Stimulated activated naive CD4-positive, alpha-beta T cell treated with Interleukin-2 at 50 U/mL for 16 hours (primary cell): Measurements from ENCODE around the gene SLC22A1.
"Not testable (repeated sequence)": the region's sequence is repeated elsewhere in the genome, so short reads cannot be mapped to it uniquely, and the experiment has no call there.

ENCODE experiments used
- DNase-seq: peaks from one replicate; lab custom pipeline; 2025; lab: John Stamatoyannopoulos, UW

The SLC22A1 gene

DNA sequence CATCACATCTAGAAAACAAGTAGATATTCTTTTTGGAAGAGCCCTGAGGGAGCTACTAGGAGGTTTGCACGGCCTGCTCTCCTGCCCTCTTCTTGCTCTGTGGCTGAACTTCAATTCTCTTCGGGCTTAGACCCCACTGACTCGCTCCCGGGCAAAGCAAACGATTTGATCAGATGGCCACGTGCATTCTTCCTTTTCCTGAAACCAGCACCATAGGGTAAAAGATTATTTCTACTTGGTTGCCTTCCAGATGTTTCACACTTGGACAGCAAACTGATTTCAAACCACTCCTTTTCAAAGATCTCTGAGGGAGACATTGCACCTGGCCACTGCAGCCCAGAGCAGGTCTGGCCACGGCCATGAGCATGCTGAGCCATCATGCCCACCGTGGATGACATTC, at the start of gene SLC22A1:
Gene SLC22A1 (plus strand): TSS at position 258 of the 400 bp plus-strand sequence. CDS start 121 bp downstream, at position 379.
- no peak for DNase-seq

DNA sequence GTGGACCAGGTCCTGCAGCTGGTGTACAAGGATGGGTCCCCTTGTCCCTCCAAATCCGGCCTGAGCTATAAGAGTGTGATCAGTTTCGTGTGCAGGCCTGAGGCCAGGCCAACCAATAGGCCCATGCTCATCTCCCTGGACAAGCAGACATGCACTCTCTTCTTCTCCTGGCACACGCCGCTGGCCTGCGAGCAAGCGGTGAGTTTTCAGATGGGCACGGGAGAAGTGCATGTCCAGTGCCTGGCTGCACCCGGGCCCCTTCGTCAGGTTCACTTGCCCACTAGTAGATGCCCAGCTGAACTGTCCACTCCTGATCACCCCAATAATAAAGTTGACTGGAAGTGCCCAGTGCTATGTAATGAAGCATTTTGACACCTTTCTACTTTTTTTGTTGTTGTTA, 48.3 kb upstream of the SLC22A1 start:
- DNase-seq: no peak

DNA sequence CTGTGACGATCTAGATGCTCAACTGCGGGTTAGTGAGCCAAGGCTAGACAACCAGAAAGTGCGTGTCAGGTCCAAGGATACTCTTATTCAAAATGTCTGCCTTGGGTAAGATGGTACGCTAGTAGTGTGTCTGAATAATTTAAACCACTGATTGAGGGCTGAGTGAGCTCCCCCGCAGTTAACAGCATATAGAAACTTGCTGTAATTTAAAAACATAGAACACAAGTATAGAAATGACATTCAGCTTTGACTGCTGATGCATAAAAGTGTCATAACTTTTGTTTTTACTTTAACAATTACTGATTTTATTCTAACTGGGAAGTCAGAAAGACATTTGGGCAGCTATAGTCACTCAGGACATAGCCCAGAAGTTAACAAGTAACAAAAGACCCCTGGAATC, 45.6 kb upstream of the SLC22A1 start:
- DNase-seq: no peak

DNA sequence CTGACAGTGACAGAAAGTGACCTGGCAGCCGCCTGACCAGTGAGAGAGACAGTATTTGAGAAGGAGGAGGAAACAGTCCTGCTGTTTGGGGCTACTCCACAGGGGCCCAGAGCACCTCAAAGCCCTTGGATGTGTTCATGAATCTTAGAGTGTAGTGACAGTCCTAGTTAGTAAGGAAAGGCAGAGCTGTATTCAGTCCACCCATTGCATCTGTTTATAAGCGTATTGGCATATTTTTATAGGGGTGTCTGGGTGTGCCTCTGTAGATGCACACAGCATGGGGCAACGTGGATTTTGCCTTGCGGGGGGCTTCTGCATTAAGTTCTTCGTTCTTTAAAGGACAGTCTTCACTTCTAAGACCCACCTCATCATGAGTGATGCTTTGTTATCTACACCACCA, 44.6 kb upstream of the SLC22A1 start:
- no peak for DNase-seq

DNA sequence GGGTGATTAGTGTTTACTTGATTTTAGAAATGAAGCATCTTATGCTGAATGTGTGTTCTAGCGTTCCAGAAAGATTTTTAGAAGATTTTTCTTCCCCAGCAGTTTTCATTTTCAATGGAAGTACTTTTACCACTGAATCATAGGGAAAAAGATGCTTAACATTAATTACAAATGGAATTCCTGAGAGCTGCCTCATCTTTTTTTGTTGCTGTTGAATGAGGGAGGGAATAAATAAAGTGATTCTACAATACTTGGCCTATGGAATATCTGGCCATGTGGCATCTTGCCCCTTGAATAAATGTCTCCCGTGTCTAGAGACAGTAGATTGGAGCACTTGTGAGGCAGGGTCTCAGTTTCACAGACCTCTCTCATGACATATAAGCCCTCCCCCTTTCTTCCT, 44.1 kb upstream of the SLC22A1 start:
- no peak for DNase-seq

DNA sequence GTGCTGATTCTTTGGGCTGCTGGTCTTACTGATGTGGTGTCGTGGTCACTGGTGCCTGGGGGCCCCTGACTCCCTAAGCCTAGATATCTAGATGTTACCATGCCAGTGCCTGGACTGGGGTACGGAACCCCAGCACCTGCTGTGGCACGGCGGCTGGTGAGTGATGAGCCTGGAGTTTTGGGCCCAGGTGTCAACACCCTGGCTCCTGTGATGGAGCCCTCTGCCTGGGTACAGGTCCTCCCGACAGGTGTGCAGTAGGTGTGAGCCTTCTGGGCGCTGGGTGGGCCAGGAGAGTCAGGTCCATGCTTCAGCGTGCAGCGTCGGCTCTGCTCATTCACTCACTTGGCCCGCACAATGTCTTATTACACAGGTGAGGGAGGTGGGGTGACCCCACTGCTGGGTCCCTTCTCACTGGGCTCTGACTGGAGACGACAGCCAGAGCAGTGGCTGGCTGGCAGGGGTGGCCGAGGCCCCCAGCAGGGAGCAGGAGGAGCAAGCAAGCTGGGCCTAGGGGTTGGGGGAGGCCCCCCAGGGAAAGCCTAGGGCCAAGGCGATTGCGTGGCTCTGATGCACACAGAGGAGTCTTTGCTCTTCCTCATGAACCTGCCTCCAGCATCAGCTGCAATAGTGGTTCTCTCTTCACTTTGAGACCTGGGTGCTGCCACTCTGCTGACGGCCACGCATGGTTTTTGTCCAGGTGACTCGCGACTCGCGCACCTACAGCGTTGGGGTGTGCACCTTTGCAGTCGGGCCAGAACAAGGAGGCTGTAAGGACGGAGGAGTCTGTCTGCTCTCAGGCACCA, 42.5 kb upstream of the SLC22A1 start:
- no peak for DNase-seq

DNA sequence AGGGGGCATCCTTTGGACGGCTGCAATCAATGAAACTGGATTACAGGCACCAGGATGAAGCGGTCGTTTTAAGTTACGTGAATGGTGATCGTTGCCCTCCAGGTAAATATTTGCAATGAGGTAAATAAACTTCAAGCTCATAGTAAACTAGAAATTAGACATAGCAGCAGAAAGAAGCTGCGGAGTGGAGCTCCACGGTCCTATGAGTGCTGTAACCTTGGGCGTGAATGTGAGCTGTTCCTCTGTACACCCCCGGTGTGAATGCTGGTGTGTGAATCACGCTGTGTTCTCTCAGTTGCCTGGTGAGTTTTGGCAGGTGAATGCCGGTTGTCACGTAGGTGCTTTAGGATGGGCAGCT, 42.0 kb upstream of the SLC22A1 start:
- DNase-seq: no peak

DNA sequence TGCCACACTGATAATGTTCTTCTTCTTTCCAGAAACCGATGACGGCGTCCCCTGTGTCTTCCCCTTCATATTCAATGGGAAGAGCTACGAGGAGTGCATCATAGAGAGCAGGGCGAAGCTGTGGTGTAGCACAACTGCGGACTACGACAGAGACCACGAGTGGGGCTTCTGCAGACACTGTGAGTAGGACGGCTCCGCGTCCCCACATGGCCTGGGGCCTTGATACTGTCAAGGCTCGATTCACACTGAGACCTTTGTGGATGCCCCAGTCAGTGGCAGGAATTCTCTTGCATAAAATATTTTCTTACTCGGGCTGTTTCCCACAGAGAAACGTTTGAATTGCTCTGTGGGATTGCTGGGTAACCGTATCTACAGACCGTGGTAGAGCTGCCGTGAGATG, 41.5 kb upstream of the SLC22A1 start:
- DNase-seq: no peak

DNA sequence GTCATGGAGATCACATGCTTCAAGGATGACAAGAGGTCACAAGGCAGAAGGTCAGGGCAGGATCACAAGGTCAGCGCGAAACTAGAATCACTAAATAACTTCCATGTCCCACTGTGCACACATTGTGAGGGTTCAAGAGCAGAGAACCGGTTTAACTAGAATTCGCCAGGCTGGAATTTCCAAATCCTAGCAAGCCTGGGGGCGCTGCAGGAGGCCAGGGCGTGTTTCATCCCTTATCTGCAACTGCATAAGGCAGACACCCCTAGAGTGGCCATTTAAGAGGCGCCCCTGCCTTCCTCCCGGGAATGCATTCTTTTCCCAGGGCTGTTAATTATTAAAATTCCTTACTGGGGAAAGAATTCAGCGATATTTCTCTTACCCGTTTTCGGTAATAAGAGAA, 40.2 kb upstream of the SLC22A1 start:
- no peak for DNase-seq

DNA sequence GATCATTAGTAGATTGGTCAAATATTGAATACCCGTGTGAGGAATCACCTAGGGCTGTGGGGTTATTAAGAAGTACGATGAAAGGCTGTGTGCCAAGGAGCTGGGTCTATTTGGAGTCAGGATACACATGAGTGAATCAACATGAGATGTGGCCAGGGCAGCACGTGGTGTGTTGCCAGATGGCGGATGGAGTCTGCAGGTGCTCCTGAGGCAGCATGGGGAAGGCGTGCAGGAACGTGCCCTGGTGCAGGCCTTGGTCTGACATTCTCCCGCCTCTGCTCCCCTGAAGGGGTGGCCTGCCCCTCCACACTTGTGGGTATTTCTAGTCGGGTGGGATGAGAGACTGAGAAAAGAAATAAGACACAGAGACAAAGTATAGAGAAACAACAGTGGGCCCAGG, 39.0 kb upstream of the SLC22A1 start:
- DNase-seq: no peak

DNA sequence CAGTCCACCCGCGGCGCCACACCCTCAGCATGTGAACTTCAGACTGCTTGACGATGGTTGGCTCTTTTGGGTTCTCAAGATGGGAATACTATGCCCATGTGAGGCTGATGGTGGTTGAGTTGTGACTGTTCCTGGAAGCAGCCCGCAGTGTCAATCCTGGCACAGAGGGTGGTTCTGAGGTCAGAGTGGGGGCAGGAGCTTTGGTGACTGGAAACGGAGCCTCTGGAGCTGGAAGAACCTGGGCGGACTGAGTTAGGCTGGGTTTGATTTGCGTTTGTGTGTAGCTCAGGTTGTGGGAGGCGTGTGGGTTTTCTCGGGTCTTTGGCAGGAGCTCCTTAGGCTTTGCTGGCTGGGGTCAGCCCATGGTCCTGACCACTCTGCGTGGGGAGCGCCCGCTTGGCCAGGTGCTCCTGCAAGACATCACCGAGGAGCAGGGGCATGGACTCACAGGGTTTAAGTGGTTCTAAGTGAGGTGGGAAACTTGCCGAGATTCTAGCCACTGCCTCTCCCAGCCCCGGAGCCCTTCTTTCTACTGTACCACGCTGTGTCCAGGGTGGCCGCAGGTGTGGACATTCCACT, 37.3 kb upstream of the SLC22A1 start:
- no peak for DNase-seq

DNA sequence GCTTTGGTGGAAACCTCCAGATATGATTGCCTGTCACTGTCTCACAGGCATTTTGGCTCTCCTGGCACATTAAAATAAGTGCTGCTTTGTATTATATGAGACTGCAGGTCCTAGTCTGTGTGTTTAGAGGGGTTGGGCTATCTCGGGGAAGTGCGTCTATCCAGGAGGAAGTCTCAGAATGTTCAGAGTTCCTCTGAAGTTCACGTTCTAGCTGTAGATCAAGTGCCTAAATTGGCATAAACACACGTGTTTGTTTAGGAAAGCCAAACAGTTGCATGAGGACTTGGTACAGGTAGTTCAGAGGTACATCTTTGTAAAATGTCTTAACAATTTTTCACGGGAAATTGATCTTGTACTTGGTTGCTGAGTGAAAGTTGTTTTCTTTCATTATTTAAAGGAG, 36.4 kb upstream of the SLC22A1 start:
- DNase-seq: no peak

DNA sequence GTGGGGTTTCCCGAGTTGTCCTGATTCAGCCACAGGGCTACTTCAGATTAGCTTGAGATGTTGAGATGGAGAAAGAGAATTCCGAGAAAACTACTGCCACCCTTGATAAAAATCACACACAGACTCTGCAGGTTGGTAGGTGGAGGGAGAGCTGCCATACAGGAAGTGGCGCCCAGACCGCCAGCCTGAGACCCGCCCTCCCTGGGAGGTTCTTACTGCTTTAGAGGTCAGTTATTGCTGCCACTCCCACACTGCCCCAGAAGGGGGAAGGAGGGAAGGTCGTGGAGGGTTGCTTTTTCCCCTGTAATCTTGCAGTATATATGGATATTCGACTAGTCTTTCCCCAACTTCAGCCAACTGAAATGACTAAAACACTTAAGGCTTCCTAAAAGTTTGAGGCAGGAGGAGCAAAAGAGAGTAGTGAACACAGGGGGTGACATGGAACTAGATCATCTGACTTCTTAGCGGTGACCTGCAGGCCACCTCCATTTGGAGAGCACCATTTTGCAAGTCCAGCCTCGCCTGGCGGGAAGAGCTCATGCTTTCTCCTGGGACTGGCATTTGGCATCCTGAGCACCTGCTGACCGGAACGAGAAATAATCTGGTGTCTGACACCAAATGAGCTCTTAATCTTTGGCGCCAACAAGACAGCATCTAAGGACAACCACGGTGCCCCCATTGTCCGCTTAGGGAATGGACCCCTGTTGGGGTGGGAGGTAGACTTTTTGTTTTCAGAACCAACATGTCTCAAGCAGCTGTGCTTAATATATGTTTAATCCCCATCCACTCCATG, 35.7 kb upstream of the SLC22A1 start:
- DNase-seq: no peak

DNA sequence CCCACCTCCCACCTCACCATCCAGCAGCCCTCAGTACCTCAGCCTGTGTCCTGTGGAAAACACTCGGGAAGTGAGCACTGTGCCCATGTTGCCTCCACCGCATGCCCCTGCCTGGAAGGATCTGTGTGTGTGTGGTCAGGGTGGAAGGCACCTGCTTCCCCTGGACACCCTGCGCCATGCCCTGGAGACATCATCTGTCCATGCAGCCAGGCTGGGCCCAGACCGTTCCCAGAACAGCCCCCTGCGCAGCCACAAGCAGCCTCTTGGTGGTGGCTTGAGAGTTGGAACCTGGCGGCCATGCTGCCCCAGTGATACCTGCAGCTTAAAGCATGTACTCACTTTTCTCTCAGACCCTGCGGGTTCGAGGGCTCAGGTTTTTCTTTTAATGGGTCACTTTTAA, 34.9 kb upstream of the SLC22A1 start:
- DNase-seq: no peak

DNA sequence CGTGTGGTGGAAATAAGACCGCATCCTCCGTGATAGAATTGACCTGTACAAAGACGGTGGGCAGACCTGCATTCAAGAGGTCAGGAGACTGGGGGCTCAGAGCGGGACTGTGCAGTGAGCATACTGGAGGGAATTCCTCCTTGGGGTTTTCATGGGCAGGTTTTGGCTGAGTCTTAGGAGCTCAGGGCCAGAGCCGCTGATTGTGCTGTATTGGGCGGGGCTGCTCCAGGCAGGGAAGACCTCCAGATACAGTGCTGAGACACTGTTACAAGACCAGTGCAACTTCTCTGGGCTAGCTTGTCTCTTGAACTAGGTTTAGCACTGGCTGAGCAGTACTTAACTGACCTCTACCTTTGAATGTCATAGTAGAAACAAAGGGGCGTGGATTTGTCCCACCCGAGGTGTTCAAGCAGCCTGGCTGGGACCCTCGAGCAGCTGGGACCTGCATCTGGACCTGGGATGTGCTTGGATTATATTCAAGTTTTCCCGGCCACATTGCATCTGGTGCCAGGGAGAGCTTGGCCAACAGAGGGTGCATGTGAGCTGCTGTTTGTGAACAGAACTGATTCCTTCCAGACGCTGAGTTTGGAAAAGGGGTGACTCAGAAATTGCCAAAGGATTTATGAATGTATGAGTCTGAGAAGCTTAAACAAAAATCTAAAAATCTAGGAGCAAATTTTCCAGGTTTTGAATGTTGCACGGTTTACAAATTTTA, 33.4 kb upstream of the SLC22A1 start:
- DNase-seq: no peak

DNA sequence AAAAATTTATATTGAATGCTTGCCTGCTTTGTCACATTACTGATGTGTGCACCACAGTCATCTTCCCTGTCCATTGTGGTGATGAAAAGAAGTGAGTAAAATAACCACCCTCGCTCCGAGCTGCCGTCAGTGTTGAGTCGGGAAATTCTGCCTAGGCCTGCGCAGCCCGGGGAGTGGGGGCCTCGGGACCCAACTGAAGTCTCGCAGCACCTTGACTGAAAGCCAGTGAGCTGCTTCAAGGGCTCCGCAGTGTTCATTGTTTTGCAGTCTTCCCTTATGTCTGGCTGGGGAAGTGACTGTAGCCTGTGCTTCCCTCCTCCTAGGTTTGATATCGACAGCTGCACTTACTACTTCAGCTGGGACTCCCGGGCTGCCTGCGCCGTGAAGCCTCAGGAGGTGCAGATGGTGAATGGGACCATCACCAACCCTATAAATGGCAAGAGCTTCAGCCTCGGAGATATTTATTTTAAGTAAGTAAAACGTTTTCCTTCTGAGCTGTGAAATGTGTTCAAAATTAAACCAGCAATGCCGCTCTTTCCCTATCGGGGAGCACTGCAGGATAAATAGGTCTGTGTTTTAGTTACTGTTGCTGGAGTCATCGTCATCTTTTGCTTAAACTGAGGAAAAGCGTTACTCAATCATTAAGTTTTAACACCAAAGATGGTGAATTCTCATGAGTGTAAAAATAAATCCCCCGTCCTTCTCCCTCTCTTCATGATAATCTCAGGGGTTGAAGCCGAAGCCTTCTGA, 32.7 kb upstream of the SLC22A1 start:
- DNase-seq: no peak

DNA sequence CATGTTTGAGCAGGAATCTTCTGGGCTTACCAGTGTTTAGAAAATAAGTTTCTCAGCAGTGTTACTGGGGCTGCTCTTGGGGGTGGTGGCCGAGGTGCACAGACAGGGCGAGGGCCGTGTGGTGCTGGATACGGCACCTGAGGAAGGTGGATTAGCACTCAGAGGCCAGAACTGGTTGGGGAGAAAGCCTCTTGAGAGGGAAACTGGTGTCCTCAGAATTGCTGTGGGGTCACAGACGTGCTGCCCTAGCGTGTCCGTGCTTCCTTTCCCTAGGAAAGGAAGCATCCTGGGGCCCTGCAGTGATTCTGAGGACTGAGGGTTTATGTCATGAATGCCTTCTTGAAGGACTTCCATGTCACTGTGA, 32.1 kb upstream of the SLC22A1 start:
- no peak for DNase-seq

DNA sequence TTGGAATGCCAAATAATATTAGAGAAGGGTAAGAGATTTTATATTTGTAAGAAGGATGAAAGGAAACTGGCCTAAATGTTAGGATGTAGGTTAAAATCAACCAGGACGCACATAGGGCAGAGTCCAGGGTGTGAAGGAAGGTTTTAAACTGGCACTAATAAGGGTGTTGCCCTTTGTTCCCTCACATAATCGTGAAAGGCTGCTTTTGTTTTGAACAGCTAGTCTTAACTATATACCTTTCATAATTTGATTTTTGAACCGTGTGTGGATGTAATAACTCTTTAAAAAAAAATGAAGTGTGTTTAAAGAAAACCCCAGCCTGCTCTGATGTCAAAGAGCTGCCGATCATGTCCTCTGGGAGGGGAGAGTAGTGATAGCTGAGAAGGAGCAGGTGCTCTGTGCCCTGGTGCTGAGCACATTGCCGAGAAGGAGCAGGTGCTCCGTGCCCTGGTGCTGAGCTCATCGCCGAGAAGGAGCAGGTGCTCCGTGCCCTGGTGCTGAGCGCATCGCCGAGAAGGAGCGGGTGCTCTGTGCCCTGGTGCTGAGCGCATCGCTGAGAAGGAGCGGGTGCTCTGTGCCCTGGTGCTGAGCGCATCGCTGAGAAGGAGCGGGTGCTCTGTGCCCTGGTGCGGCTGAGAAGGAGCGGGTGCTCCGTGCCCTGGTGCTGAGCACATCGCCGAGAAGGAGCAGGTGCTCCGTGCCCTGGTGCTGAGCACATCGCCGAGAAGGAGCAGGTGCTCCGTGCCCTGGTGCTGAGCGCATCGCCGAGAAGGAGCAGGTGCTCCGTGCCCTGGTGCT, 31.0 kb upstream of the SLC22A1 start:
- not testable (repeated sequence) for DNase-seq

DNA sequence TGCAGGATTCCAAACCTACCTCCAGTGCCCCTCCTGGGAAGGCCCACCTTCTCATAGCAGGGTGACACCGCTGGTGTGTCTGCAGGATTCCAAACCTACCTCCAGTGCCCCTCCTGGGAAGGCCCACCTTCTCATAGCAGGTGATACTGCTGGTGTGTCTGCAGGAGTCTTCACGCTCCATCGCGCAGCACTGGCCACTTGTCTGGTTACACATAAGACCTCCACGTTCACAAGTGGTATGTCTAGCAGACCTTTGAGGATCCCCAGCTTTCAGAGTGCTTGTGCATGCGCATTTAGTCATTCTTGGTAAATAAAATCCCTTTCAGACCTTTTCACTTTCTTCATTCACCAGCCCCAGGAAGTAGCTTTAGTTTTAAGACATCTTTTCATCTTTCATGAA, 29.4 kb upstream of the SLC22A1 start:
- DNase-seq: not testable (repeated sequence)

DNA sequence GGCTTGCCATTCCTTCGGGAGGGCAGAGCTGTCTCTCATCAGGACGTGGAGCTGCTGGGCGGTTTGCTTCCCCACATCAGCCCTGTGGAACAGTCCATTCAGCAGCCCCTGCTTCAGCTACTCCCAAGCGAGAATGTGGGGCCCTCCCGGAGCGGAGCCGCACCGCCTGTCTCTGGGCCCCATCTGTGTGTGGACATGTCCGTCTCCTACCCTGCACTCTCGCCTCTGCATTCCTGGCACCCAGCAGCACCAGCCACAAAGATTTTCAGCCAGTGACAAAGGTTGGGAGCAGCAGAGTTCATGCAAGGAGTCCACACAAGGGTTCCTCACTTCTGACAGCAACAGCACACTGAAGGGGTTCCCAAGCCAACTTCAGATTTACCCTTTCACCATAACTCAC, 29.0 kb upstream of the SLC22A1 start:
- DNase-seq: no peak

DNA sequence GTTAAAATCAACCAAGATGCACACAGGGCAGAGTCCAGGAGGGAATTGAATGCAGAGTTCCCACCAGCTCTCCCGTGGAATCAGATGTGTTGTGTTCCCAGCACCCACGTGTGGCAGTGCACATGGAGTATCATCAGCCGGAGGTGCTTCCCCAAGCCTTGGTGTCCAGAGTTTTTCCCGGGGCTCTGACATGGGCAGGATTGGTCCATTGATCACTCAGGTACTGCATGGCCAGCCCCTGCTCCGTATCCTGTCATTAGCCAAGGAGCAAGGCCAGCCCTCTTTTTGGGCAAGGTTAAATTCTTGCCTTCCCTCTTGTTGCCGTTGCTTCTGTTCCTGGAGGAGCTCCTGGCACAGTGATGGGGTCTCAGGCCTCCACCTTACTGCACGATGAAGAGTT, 28.6 kb upstream of the SLC22A1 start:
- DNase-seq: no peak
